Activated naive CD4-positive, alpha-beta T cell treated with anti-CD3 and anti-CD28 coated beads, Interleukin-2, amount 50 U/mL, for 24 hours (primary cell): ENCODE data around the gene FPGT.
"Not testable (repeated sequence)": the region's sequence is repeated elsewhere in the genome, so short reads cannot be mapped to it uniquely, and the experiment has no call there.

Source experiments
- H3K27ac Mint-ChIP-seq: one replicate; pipeline ENCODE4 v1.8.0; 2021; ENCODE audit warnings: mild to moderate bottlenecking, mixed read lengths
- H3K27me3 Mint-ChIP-seq: one replicate; pipeline ENCODE4 v1.8.0; 2021; ENCODE audit warnings: mixed read lengths
- H3K36me3 Mint-ChIP-seq: one replicate; pipeline ENCODE4 v1.8.0; 2021; ENCODE audit warnings: mixed read lengths
- H3K4me1 Mint-ChIP-seq: one replicate; pipeline ENCODE4 v1.8.0; 2021; ENCODE audit warnings: mixed read lengths
- H3K4me3 Mint-ChIP-seq: one replicate; pipeline ENCODE4 v1.8.0; 2021; ENCODE audit warnings: mild to moderate bottlenecking, mixed read lengths
- H3K9me3 Mint-ChIP-seq: one replicate; pipeline ENCODE4 v1.8.0; 2021; ENCODE audit warnings: mixed read lengths

FPGT gene

GRCh38 chr1:74237035-74237434 is 39.0 kb downstream of the FPGT start:
- H3K4me3 Mint-ChIP-seq, result no peak overlapping the region

GRCh38 chr1:74237787-74238186 is 39.7 kb downstream of the FPGT start:
- Mint-ChIP-seq H3K36me3 (peaks cover 1% of the 10 kb centered on the region), H3K4me3 (no peak overlapping the region), H3K4me1 (no peaks in the 10 kb centered on the region), H3K27me3 (no peaks in the 10 kb centered on the region), H3K9me3 (peaks cover 12% of the 10 kb centered on the region), H3K27ac (no peak overlapping the region)

More at GRCh38 chr1:74237035-74237434, 39.0 kb downstream of the FPGT start:
- no peaks in the 10 kb centered on the region for H3K27me3 Mint-ChIP-seq
- peaks cover 1% of the 10 kb centered on the region for H3K36me3 Mint-ChIP-seq
- H3K27ac Mint-ChIP-seq, result no peak overlapping the region
- no peaks in the 10 kb centered on the region for H3K4me1 Mint-ChIP-seq
- peaks cover 15% of the 10 kb centered on the region for H3K9me3 Mint-ChIP-seq

- Mint-ChIP-seq H3K27me3 (no peaks in the 10 kb centered on the region), H3K4me1 (no peaks in the 10 kb centered on the region), H3K9me3 (no peaks in the 10 kb centered on the region), H3K27ac (no peak overlapping the region), H3K36me3 (no peaks in the 10 kb centered on the region), H3K4me3 (no peak overlapping the region)
These were observed 47.2 kb downstream of the FPGT start for GRCh38 chr1:74245168-74245772.

- H3K4me3 Mint-ChIP-seq, result no peak overlapping the region
- H3K36me3 Mint-ChIP-seq, result no peaks in the 10 kb centered on the region
- H3K27me3 Mint-ChIP-seq, result no peaks in the 10 kb centered on the region
- no peaks in the 10 kb centered on the region for H3K4me1 Mint-ChIP-seq
- no peaks in the 10 kb centered on the region for H3K9me3 Mint-ChIP-seq
- no peak overlapping the region for H3K27ac Mint-ChIP-seq
These were observed 48.3 kb downstream of the FPGT start for GRCh38 chr1:74246315-74246714.

- Mint-ChIP-seq H3K27ac (no peak overlapping the region), H3K4me3 (no peak overlapping the region), H3K36me3 (no peaks in the 10 kb centered on the region), H3K27me3 (no peaks in the 10 kb centered on the region), H3K4me1 (no peaks in the 10 kb centered on the region), H3K9me3 (no peaks in the 10 kb centered on the region)
These were observed 50.0 kb downstream of the FPGT start for GRCh38 chr1:74247881-74248528.

- H3K4me3 Mint-ChIP-seq, H3K36me3 Mint-ChIP-seq, H3K27ac Mint-ChIP-seq, H3K9me3 Mint-ChIP-seq, H3K27me3 Mint-ChIP-seq, H3K4me1 Mint-ChIP-seq: not testable (repeated sequence)
These were observed 55.3 kb downstream of the FPGT start for GRCh38 chr1:74253243-74253824.
